HepG2 (cell line): ENCODE data around the gene DPP8.

Experiments used
- EZH2 ChIP-seq: conservative IDR thresholded peaks from 2 replicates; pipeline ENCODE4 v1.6.1; 2012; ENCODE audit warnings: mild to moderate bottlenecking, low read depth, low read length, moderate library complexity
- FOXA1 ChIP-seq, 2 experiments: fragments of 450-650 bp in 1 of 2; sonication (generic) in 1 of 2; formaldehyde crosslinking in 1 of 2; IDR thresholded peaks; 2 replicates each; pipeline versions ENCODE4 v1.4.0 to v1.6.1; 2016 to 2020; ENCODE audit warnings: missing genetic modification reagents in 1 of 2
- HOXA7 ChIP-seq: sonication (generic); formaldehyde crosslinking; IDR thresholded peaks from 2 replicates; pipeline ENCODE4 v1.8.1; 2022; ENCODE audit warnings: mild to moderate bottlenecking, missing genetic modification reagents, moderate library complexity
- JUND ChIP-seq: sonication (generic); formaldehyde crosslinking; IDR thresholded peaks from 2 replicates; pipeline ENCODE4 v1.8.0; 2022; ENCODE audit warnings: mild to moderate bottlenecking, missing genetic modification reagents
- NFIB ChIP-seq: sonication (generic); formaldehyde crosslinking; IDR thresholded peaks from 2 replicates; pipeline ENCODE4 v1.9.0; 2021; ENCODE audit warnings: missing genetic modification reagents, mild to moderate bottlenecking, borderline replicate concordance
- NR2C2 ChIP-seq: sonication (generic); formaldehyde crosslinking; IDR thresholded peaks from 2 replicates; pipeline ENCODE4 v1.4.0; 2020; ENCODE audit warnings: missing genetic modification reagents, mild to moderate bottlenecking, moderate library complexity, borderline replicate concordance
- RAD21 ChIP-seq: fragments of 450-650 bp; formaldehyde crosslinking; IDR thresholded peaks from 2 replicates; pipeline ENCODE4 v1.5.0; 2020; ENCODE audit warnings: mild to moderate bottlenecking
- STAT5B ChIP-seq: sonication (generic); formaldehyde crosslinking; IDR thresholded peaks from 2 replicates; pipeline ENCODE4 v1.4.0; 2020; ENCODE audit warnings: missing genetic modification reagents
- USF2 ChIP-seq, 2 experiments: sonication (generic) in 1 of 2; formaldehyde crosslinking in 1 of 2; IDR thresholded peaks; 2 replicates each; pipeline versions ENCODE4 v1.5.1 to v1.6.1; 2011 to 2020; ENCODE audit warnings: borderline replicate concordance in 1 of 2, low read depth in 1 of 2, low read length in 1 of 2, mild to moderate bottlenecking in 1 of 2, missing genetic modification reagents in 1 of 2, moderate library complexity in 1 of 2
- ZC3H4 ChIP-seq: sonication (generic); formaldehyde crosslinking; IDR thresholded peaks from 2 replicates; pipeline ENCODE4 v1.4.0; 2020; ENCODE audit warnings: missing genetic modification reagents, borderline replicate concordance
- ZNF350 ChIP-seq: sonication (generic); formaldehyde crosslinking; IDR thresholded peaks from 2 replicates; pipeline ENCODE4 v1.4.0; 2020; ENCODE audit warnings: mild to moderate bottlenecking, low read depth, missing genetic modification reagents, borderline replicate concordance
- ZNF510 ChIP-seq: sonication (generic); formaldehyde crosslinking; IDR thresholded peaks from 2 replicates; pipeline ENCODE4 v1.4.0; 2020; ENCODE audit warnings: low read depth, mild to moderate bottlenecking, missing genetic modification reagents

GRCh38 chr15:65410036-65410435, 107.5 kb downstream of the DPP8 start:
- TF ChIP-seq NFIB (no peak), STAT5B (CRISPR knock-in tag) (no peak), JUND (CRISPR knock-in tag) (no peak), NR2C2 (CRISPR knock-in tag) (no peak), RAD21 (CRISPR knock-in tag) (no peak), USF2 (IDR thresholded peaks at IDR 0.05; ENCODE audit: low read depth, low read length) (no peak), USF2 (CRISPR knock-in tag; IDR thresholded peaks at IDR 0.05; ENCODE audit: borderline replicate concordance) (no peak), ZC3H4 (CRISPR knock-in tag) (no peak), HOXA7 (CRISPR knock-in tag) (no peak), ZNF350 (CRISPR knock-in tag) (no peak), EZH2 (no peak), FOXA1 (IDR thresholded peaks at IDR 0.05) (no peak), FOXA1 (CRISPR knock-in tag; IDR thresholded peaks at IDR 0.05) (no peak), ZNF510 (no peak)
